ENCODE measurements around the gene FOXE3.

FOXE3 gene

GRCh38 chr1:47416319-47417169 is 459 bp downstream of the FOXE3 start:
- Histone ChIP-seq H3K9ac (no peak overlapping the region), H3K4me1 (no peaks in the 10 kb centered on the region), H3K9me3 (peaks cover 14% of the 10 kb centered on the region), H4K20me1 (no peaks in the 10 kb centered on the region), H3K27ac (no peak overlapping the region), H3K4me3 (no peak overlapping the region), H3K4me2 (no peak overlapping the region), H3K36me3 (no peaks in the 10 kb centered on the region), H3K27me3 (peaks cover 49% of the 10 kb centered on the region)
- no peak for TF ChIP-seq Cebpa-rat (IDR thresholded peaks at IDR 0.05)

- H3K9me3 ChIP-seq = peaks cover 14% of the 10 kb centered on the region
- no peaks in the 10 kb centered on the region for H4K20me1 ChIP-seq
- H3K27ac ChIP-seq = no peak overlapping the region
- H3K27me3 ChIP-seq = peaks cover 49% of the 10 kb centered on the region
- no peak overlapping the region for H3K4me2 ChIP-seq
- H3K4me3 ChIP-seq = no peak overlapping the region
- H3K4me1 ChIP-seq = no peaks in the 10 kb centered on the region
- no peak overlapping the region for H3K9ac ChIP-seq
- TF ChIP-seq Cebpa-rat (IDR thresholded peaks at IDR 0.05) = no peak
- no peaks in the 10 kb centered on the region for H3K36me3 ChIP-seq
Measured at GRCh38 chr1:47417170-47418044, 1.3 kb downstream of the FOXE3 start.

GRCh38 chr1:47418122-47418521 is 2.0 kb downstream of the FOXE3 start:
- Histone ChIP-seq H3K27ac (no peak overlapping the region), H3K4me3 (no peak overlapping the region), H3K27me3 (peaks cover 49% of the 10 kb centered on the region), H3K36me3 (no peaks in the 10 kb centered on the region), H3K4me2 (no peak overlapping the region), H3K4me1 (no peaks in the 10 kb centered on the region), H3K9me3 (peaks cover 14% of the 10 kb centered on the region), H3K9ac (no peak overlapping the region), H4K20me1 (no peaks in the 10 kb centered on the region)
- TF ChIP-seq Cebpa-rat (IDR thresholded peaks at IDR 0.05) = no peak

DNA sequence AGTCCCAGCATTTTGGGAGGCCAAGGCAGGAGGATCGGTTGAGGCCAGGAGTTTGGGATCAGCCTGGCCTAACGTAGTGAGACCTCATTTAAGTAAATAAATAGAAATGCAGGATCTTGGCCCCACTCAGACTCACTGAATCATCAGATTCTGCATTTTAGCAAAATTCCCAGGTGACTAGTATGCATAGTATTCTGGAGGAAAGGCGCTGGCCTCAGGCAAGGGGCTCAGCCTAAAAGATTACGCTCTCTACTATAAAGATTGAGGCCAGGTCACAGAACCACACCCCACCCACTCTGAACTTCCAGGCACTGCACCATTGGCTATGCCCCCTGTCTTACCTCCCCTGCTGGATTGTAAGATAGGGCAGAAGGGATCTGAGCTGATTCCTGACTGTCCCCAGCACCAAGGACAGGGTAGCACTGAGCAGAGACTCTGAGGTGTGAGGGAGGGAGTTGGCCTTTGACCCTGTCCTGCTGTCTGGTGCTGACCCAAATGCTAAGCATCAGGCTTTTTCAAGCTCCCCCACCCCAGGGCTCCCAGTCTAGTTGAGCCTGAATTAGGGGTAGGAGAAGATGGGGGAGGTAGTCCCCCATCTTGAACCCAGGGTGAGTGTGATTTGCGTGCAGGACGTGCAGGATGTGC is 2.7 kb downstream of the FOXE3 start:
- Histone ChIP-seq H4K20me1 (no peaks in the 10 kb centered on the region), H3K27me3 (peaks cover 49% of the 10 kb centered on the region), H3K36me3 (no peaks in the 10 kb centered on the region), H3K4me3 (no peak overlapping the region), H3K27ac (no peak overlapping the region), H3K9me3 (peaks cover 14% of the 10 kb centered on the region), H3K9ac (no peak overlapping the region), H3K4me2 (no peak overlapping the region), H3K4me1 (no peaks in the 10 kb centered on the region)
- TF ChIP-seq Cebpa-rat (IDR thresholded peaks at IDR 0.05) = no peak

- H3K9me3 ChIP-seq = peaks cover 14% of the 10 kb centered on the region
- H3K4me1 ChIP-seq = no peaks in the 10 kb centered on the region
- no peak overlapping the region for H3K27ac ChIP-seq
- H3K9ac ChIP-seq = no peak overlapping the region
- H4K20me1 ChIP-seq = peaks cover 12% of the 10 kb centered on the region; the same call in 1 of the 2 replicates
- H3K27me3 ChIP-seq = peaks cover 36% of the 10 kb centered on the region
- no peak overlapping the region for H3K4me2 ChIP-seq
- TF ChIP-seq Cebpa-rat (IDR thresholded peaks at IDR 0.05) = no peak
- H3K4me3 ChIP-seq = no peak overlapping the region
- H3K36me3 ChIP-seq = no peaks in the 10 kb centered on the region
Measured at GRCh38 chr1:47420547-47420946, 4.5 kb downstream of the FOXE3 start.

GRCh38 chr1:47423872-47424271 is 7.8 kb downstream of the FOXE3 start:
- no peak for TF ChIP-seq Cebpa-rat (IDR thresholded peaks at IDR 0.05)
- H3K36me3 ChIP-seq = no peaks in the 10 kb centered on the region
- H3K4me1 ChIP-seq = no peaks in the 10 kb centered on the region
- no peaks in the 10 kb centered on the region for H3K9me3 ChIP-seq
- no peak overlapping the region for H3K9ac ChIP-seq
- H3K27ac ChIP-seq = no peak overlapping the region
- no peak overlapping the region for H3K4me3 ChIP-seq
- H3K27me3 ChIP-seq = peaks cover 3% of the 10 kb centered on the region; the same call in 1 of the 2 replicates
- H3K4me2 ChIP-seq = no peak overlapping the region
- peaks cover 33% of the 10 kb centered on the region; the same call in 1 of the 2 replicates for H4K20me1 ChIP-seq

GRCh38 chr1:47424336-47424982 is 8.4 kb downstream of the FOXE3 start:
- Histone ChIP-seq H3K36me3 (no peaks in the 10 kb centered on the region), H3K27ac (no peak overlapping the region), H3K4me3 (no peak overlapping the region), H3K4me1 (no peaks in the 10 kb centered on the region), H3K9ac (no peak overlapping the region), H3K4me2 (no peak overlapping the region), H3K27me3 (no peaks in the 10 kb centered on the region), H4K20me1 (peaks cover 35% of the 10 kb centered on the region; the same call in 1 of the 2 replicates), H3K9me3 (no peaks in the 10 kb centered on the region)
- TF ChIP-seq Cebpa-rat (IDR thresholded peaks at IDR 0.05) = no peak

- no peak for TF ChIP-seq Cebpa-rat (IDR thresholded peaks at IDR 0.05)
- Histone ChIP-seq H3K9ac (no peak overlapping the region), H3K4me2 (no peak overlapping the region), H3K4me1 (peaks cover 25% of the 10 kb centered on the region), H3K36me3 (peaks cover 14% of the 10 kb centered on the region), H3K27me3 (peaks cover 53% of the 10 kb centered on the region), H4K20me1 (peaks cover 83% of the 10 kb centered on the region), H3K4me3 (no peak overlapping the region), H3K27ac (no peak overlapping the region), H3K9me3 (no peaks in the 10 kb centered on the region)
Measured at GRCh38 chr1:47431534-47431933, 15.4 kb downstream of the FOXE3 start.

Data from BLaER1 (cell line).